ENCODE results near the gene PSMC5. TPM values are rescaled to one million over a fixed set of nuclear protein-coding genes. Genes with fewer than 3 reads are reported as not detected.

The PSMC5 gene
- polyA plus RNA-seq, 1 donor (not counting 4 experiments of a cell fraction or from before 2014, with no cell fraction given), result 141 TPM

DNA sequence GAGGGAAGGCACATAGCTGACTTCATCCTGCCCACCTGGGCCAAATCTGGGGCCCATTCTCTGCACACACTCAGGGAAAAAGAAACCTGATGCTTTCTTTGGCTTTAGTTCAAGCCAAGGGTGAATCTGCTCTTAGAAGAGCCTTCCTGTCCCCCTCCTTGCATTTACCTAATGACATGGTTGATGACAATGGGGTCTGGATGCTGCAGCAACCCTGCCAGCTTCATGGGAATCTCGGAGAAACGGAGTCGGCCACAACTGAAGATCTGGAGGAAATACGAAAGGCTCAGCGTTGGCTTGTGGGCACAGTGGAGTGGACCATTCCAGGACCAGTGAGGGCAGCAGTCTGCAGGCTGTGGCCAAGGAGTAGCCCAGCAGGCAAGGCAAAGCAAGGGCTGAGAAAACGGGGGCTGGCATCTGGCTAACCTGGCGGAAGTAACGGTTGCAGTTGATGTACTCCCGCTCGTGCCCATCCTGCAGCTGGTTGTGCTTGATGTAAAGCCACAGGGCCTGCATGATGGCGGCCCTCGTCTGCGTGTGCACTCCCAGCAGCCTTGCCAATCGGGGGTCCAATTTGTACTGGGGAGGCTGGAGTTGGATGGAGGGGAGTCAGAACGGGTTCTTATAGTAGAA is 6.6 kb downstream of the PSMC5 start:
- H3K9me3 ChIP-seq (ENCODE audit: control insufficient read depth, low read depth, low read length), result no peaks in the 10 kb centered on the region
- dilution Hi-C loops (cut with MboI; ENCODE audit: extremely low pct_ligation_motif_present, low sequenced_read_pairs), result no loop called here
- peaks cover 42% of the 10 kb centered on the region for H3K79me2 ChIP-seq (ENCODE audit: control insufficient read depth, insufficient read depth, low read length)
- peaks cover 28% of the 10 kb centered on the region for H3K4me1 ChIP-seq (ENCODE audit: control insufficient read depth, extremely low read depth, insufficient read depth, low read length)
- H3K27ac ChIP-seq (ENCODE audit: control insufficient read depth, insufficient read depth, low read length), result no peak overlapping the region
- TF ChIP-seq, protein P1, sequence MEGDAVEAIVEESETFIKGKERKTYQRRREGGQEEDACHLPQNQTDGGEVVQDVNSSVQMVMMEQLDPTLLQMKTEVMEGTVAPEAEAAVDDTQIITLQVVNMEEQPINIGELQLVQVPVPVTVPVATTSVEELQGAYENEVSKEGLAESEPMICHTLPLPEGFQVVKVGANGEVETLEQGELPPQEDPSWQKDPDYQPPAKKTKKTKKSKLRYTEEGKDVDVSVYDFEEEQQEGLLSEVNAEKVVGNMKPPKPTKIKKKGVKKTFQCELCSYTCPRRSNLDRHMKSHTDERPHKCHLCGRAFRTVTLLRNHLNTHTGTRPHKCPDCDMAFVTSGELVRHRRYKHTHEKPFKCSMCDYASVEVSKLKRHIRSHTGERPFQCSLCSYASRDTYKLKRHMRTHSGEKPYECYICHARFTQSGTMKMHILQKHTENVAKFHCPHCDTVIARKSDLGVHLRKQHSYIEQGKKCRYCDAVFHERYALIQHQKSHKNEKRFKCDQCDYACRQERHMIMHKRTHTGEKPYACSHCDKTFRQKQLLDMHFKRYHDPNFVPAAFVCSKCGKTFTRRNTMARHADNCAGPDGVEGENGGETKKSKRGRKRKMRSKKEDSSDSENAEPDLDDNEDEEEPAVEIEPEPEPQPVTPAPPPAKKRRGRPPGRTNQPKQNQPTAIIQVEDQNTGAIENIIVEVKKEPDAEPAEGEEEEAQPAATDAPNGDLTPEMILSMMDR (optimal IDR thresholded peaks at IDR 0.05 in 1 of 3, IDR thresholded peaks at IDR 0.05 in 1 of 3, conservative IDR thresholded peaks at IDR 0.05 in 1 of 3; ENCODE audit: extremely low read depth in 1 of 3, insufficient read depth in 2 of 3, low read length in 3 of 3), result no peak
- TF ChIP-seq EZH2 (IDR thresholded peaks at IDR 0.05; ENCODE audit: low read length), result no peak
- FAIRE-seq (no peak), DNase-seq (ENCODE audit: low read depth, low spot score) (no peak)
- peaks cover 62 to 66% of the 10 kb centered on the region in 2 experiments for H3K36me3 ChIP-seq (ENCODE audit: control insufficient read depth in 2 of 2, extremely low read depth in 1 of 2, insufficient read depth in 2 of 2, low read length in 2 of 2)
- H3K4me3 ChIP-seq (ENCODE audit: control insufficient read depth in 2 of 3, extremely low read depth in 1 of 3, insufficient read depth in 2 of 3, low read depth in 1 of 3, low read length in 3 of 3), result no peak overlapping the region
- H3K9me1 ChIP-seq (ENCODE audit: control insufficient read depth, extremely low read depth, insufficient read depth, low read length), result no peaks in the 10 kb centered on the region
- peaks cover 10% of the 10 kb centered on the region for H4K20me1 ChIP-seq (ENCODE audit: control insufficient read depth, extremely low read depth, insufficient read depth, low read length)
- no peak overlapping the region for H2AFZ ChIP-seq (ENCODE audit: control insufficient read depth, low read length)
- H3K27me3 ChIP-seq (ENCODE audit: control insufficient read depth, extremely low read depth, insufficient read depth, low read length), result no peaks in the 10 kb centered on the region
- H3K9ac ChIP-seq (ENCODE audit: control insufficient read depth, extremely low read depth, insufficient read depth, low read length), result no peak overlapping the region
- no peak overlapping the region for H3K4me2 ChIP-seq (ENCODE audit: control insufficient read depth, extremely low read depth, insufficient read depth, low read depth, low read length)

DNA sequence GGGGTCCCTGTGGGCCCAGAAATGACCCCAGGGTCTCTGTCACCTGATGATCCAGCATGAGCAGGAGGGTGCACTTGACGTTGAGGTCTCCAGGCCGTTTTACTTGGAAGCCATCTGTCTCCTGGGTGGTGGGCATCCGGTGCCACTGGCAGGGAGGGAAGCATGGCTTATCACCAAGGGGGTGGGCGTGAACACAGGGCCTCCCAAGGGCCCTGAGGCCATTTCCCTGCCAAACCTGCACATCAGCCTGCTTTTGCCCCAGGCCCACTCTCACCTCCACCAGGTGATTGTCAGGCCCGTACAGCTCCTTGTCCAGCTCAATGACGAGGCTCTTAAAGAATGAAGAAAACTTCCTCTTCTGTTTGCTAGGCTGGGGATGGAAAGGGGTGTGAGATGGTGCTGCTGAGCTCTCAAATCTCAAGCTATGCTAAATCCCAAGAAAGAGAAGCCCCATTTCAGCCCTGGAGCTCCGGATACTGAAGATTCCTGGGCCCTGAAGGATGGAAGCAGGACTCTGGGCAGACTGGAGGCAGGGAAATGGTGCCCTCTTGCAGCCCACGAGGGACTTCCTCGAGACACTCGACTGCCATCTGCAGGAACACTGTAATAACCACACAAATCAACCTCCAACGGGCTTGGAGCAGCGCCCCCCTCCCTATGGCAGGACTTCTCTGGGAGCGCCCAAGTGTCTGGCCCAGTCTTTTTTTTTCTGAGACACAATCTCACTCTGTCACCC is 7.4 kb downstream of the PSMC5 start:
- no peaks in the 10 kb centered on the region for H3K27me3 ChIP-seq (ENCODE audit: control insufficient read depth, extremely low read depth, insufficient read depth, low read length)
- no peak overlapping the region for H3K4me3 ChIP-seq (ENCODE audit: control insufficient read depth in 2 of 3, extremely low read depth in 1 of 3, insufficient read depth in 2 of 3, low read depth in 1 of 3, low read length in 3 of 3)
- peaks cover 41% of the 10 kb centered on the region for H3K79me2 ChIP-seq (ENCODE audit: control insufficient read depth, insufficient read depth, low read length)
- no peak overlapping the region for H3K9ac ChIP-seq (ENCODE audit: control insufficient read depth, extremely low read depth, insufficient read depth, low read length)
- H3K27ac ChIP-seq (ENCODE audit: control insufficient read depth, insufficient read depth, low read length), result peak overlapping the region; percentile 13
- TF ChIP-seq, protein P1 (optimal IDR thresholded peaks at IDR 0.05 in 1 of 3, IDR thresholded peaks at IDR 0.05 in 1 of 3, conservative IDR thresholded peaks at IDR 0.05 in 1 of 3; ENCODE audit: extremely low read depth in 1 of 3, insufficient read depth in 2 of 3, low read length in 3 of 3), result peak; percentile 81 to 88 (median 85)
- TF ChIP-seq EZH2 (IDR thresholded peaks at IDR 0.05; ENCODE audit: low read length), result no peak
- H3K4me1 ChIP-seq (ENCODE audit: control insufficient read depth, extremely low read depth, insufficient read depth, low read length), result peaks cover 32% of the 10 kb centered on the region
- H3K9me3 ChIP-seq (ENCODE audit: control insufficient read depth, low read depth, low read length), result no peaks in the 10 kb centered on the region
- H4K20me1 ChIP-seq (ENCODE audit: control insufficient read depth, extremely low read depth, insufficient read depth, low read length), result peaks cover 11% of the 10 kb centered on the region
- dilution Hi-C loops (cut with MboI; ENCODE audit: extremely low pct_ligation_motif_present, low sequenced_read_pairs), result no loop called here
- FAIRE-seq (peak; percentile 79), DNase-seq (ENCODE audit: low read depth, low spot score) (peak; percentile 46)
- no peaks in the 10 kb centered on the region for H3K9me1 ChIP-seq (ENCODE audit: control insufficient read depth, extremely low read depth, insufficient read depth, low read length)
- H3K36me3 ChIP-seq (ENCODE audit: control insufficient read depth in 2 of 2, extremely low read depth in 1 of 2, insufficient read depth in 2 of 2, low read length in 2 of 2), result peaks cover 57 to 61% of the 10 kb centered on the region in 2 experiments
- H3K4me2 ChIP-seq (ENCODE audit: control insufficient read depth, extremely low read depth, insufficient read depth, low read depth, low read length), result peak overlapping the region; percentile 20
- no peak overlapping the region for H2AFZ ChIP-seq (ENCODE audit: control insufficient read depth, low read length)

Measured in keratinocyte (primary cell).